ENCODE measurements around the gene COL12A1.

DNA sequence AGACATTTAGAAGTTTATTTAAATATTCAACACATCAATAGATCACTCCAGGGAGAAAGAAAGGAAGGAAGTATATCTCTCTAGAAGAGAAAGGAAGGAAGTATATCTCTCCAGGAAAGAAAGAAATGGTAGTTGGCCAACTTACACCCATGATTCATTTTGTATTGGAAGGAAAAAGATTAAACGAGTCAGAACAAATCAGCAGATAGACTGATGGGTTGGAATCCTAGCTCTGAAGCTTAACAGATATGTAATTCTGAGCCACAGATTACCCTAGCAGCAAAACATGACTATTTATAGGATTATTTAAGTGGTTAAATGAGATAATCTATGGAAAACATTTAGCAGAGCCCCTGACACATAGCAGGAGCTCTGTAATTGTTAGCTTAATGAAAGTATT lies 27.1 kb downstream of the COL12A1 start:
- TF ChIP-seq, protein P1, sequence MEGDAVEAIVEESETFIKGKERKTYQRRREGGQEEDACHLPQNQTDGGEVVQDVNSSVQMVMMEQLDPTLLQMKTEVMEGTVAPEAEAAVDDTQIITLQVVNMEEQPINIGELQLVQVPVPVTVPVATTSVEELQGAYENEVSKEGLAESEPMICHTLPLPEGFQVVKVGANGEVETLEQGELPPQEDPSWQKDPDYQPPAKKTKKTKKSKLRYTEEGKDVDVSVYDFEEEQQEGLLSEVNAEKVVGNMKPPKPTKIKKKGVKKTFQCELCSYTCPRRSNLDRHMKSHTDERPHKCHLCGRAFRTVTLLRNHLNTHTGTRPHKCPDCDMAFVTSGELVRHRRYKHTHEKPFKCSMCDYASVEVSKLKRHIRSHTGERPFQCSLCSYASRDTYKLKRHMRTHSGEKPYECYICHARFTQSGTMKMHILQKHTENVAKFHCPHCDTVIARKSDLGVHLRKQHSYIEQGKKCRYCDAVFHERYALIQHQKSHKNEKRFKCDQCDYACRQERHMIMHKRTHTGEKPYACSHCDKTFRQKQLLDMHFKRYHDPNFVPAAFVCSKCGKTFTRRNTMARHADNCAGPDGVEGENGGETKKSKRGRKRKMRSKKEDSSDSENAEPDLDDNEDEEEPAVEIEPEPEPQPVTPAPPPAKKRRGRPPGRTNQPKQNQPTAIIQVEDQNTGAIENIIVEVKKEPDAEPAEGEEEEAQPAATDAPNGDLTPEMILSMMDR (optimal IDR thresholded peaks at IDR 0.05 in 1 of 3, IDR thresholded peaks at IDR 0.05 in 1 of 3, conservative IDR thresholded peaks at IDR 0.05 in 1 of 3; ENCODE audit: extremely low read depth in 1 of 3, insufficient read depth in 2 of 3, low read length in 3 of 3): no peak
- TF ChIP-seq EZH2 (IDR thresholded peaks at IDR 0.05; ENCODE audit: low read length): no peak

Data from keratinocyte (primary cell).